ENCODE results near the gene CXCL17.

The CXCL17 gene

GRCh38 chr19:42403586-42403985 lies 39.2 kb downstream of the CXCL17 start:
- Histone ChIP-seq H3K79me2 (ENCODE audit: insufficient read depth, low read length) (no peaks in the 10 kb centered on the region), H3K4me3 (ENCODE audit: insufficient read depth, low read length, poor library complexity, severe bottlenecking) (no peak overlapping the region), H4K20me1 (ENCODE audit: low read depth, low read length) (no peaks in the 10 kb centered on the region), H3K9me3 (ENCODE audit: insufficient read depth, low read length) (no peaks in the 10 kb centered on the region), H3K4me2 (ENCODE audit: low read depth, low read length, poor library complexity, severe bottlenecking) (no peak overlapping the region), H3F3A (ENCODE audit: insufficient read depth) (peaks cover 4% of the 10 kb centered on the region; the same call in 1 of the 2 replicates), H3K27me3 (ENCODE audit: low read length) (no peaks in the 10 kb centered on the region), H3K9me2 (replicated peaks; ENCODE audit: insufficient read depth, low read length) (no peaks in the 10 kb centered on the region), H3K9ac (ENCODE audit: low read length) (no peak overlapping the region), H2AFZ (ENCODE audit: low read depth, low read length, severe bottlenecking) (no peak overlapping the region), H3K36me3 (ENCODE audit: low read length) (no peaks in the 10 kb centered on the region), H3K27ac (ENCODE audit: low read depth, low read length) (no peak overlapping the region)
- TF ChIP-seq EZH2phosphoT487 (conservative IDR thresholded peaks at IDR 0.05; ENCODE audit: low read length) (no peak), CTCF (IDR thresholded peaks at IDR 0.05; ENCODE audit: insufficient read depth, low read length, poor library complexity, severe bottlenecking) (no peak)

GRCh38 chr19:42402376-42403116 lies 40.2 kb downstream of the CXCL17 start:
- peak overlapping the region; percentile 46 for H3K4me2 ChIP-seq (ENCODE audit: low read depth, low read length, poor library complexity, severe bottlenecking)
- no peaks in the 10 kb centered on the region for H3K9me3 ChIP-seq (ENCODE audit: insufficient read depth, low read length)
- H3K36me3 ChIP-seq (ENCODE audit: low read length) = no peaks in the 10 kb centered on the region
- no peak overlapping the region for H2AFZ ChIP-seq (ENCODE audit: low read depth, low read length, severe bottlenecking)
- H3K79me2 ChIP-seq (ENCODE audit: insufficient read depth, low read length) = 0 out of 2 replicates have a peak, but pooled peaks cover 4% of the 10 kb centered on the region
- H3K27me3 ChIP-seq (ENCODE audit: low read length) = no peaks in the 10 kb centered on the region
- TF ChIP-seq EZH2phosphoT487 (conservative IDR thresholded peaks at IDR 0.05; ENCODE audit: low read length) (no peak), CTCF (IDR thresholded peaks at IDR 0.05; ENCODE audit: insufficient read depth, low read length, poor library complexity, severe bottlenecking) (no peak)
- H4K20me1 ChIP-seq (ENCODE audit: low read depth, low read length) = no peaks in the 10 kb centered on the region
- no peaks in the 10 kb centered on the region for H3K9me2 ChIP-seq (replicated peaks; ENCODE audit: insufficient read depth, low read length)
- no peak overlapping the region for H3K4me3 ChIP-seq (ENCODE audit: insufficient read depth, low read length, poor library complexity, severe bottlenecking)
- H3F3A ChIP-seq (ENCODE audit: insufficient read depth) = peaks cover 4% of the 10 kb centered on the region; the same call in 1 of the 2 replicates
- H3K9ac ChIP-seq (ENCODE audit: low read length) = 0 out of 2 replicates have a peak overlapping the region, but pooled peaks have one; percentile 20
- no peak overlapping the region for H3K27ac ChIP-seq (ENCODE audit: low read depth, low read length)

GRCh38 chr19:42401365-42402303 lies 41.1 kb downstream of the CXCL17 start:
- Histone ChIP-seq H3K9me2 (replicated peaks; ENCODE audit: insufficient read depth, low read length) (no peaks in the 10 kb centered on the region), H3F3A (ENCODE audit: insufficient read depth) (peaks cover 4% of the 10 kb centered on the region; the same call in 1 of the 2 replicates), H3K4me3 (ENCODE audit: insufficient read depth, low read length, poor library complexity, severe bottlenecking) (peak overlapping the region; percentile 34), H3K4me2 (ENCODE audit: low read depth, low read length, poor library complexity, severe bottlenecking) (peak overlapping the region; percentile 46), H4K20me1 (ENCODE audit: low read depth, low read length) (no peaks in the 10 kb centered on the region), H3K79me2 (ENCODE audit: insufficient read depth, low read length) (0 out of 2 replicates have a peak, but pooled peaks cover 7% of the 10 kb centered on the region), H2AFZ (ENCODE audit: low read depth, low read length, severe bottlenecking) (no peak overlapping the region), H3K9me3 (ENCODE audit: insufficient read depth, low read length) (no peaks in the 10 kb centered on the region), H3K27ac (ENCODE audit: low read depth, low read length) (no peak overlapping the region), H3K9ac (ENCODE audit: low read length) (peak overlapping the region; percentile 20; the same call in 1 of the 2 replicates), H3K36me3 (ENCODE audit: low read length) (no peaks in the 10 kb centered on the region), H3K27me3 (ENCODE audit: low read length) (no peaks in the 10 kb centered on the region)
- peak; percentile 88 for TF ChIP-seq CTCF (IDR thresholded peaks at IDR 0.05; ENCODE audit: insufficient read depth, low read length, poor library complexity, severe bottlenecking)
- no peak for TF ChIP-seq EZH2phosphoT487 (conservative IDR thresholded peaks at IDR 0.05; ENCODE audit: low read length)

Data from SU-DHL-6 (cell line).